Endothelial cell of hepatic sinusoid (primary cell): ENCODE results near the gene HOXD12.

Source experiments
- in situ Hi-C: cut with HindIII; loops from 2 replicates; pipeline ENCODE4 v1.10.0; 2017; ENCODE audit warnings: low sequenced_read_pairs

HOXD12 gene

GRCh38 chr2:176104316-176105077 is 4.9 kb downstream of the HOXD12 start:
- in situ Hi-C loops = loop anchor here (25.0 kb wide), 1 partner anchor 1033 kb away; no protein-coding TSS in a partner anchor

GRCh38 chr2:176105078-176105729 is 5.6 kb downstream of the HOXD12 start:
- in situ Hi-C loops = loop anchor here (25.0 kb wide), 1 partner anchor 1032 kb away; no protein-coding TSS in a partner anchor

- in situ Hi-C loops = loop anchor here (25.0 kb wide), 1 partner anchor 1031 kb away; no protein-coding TSS in a partner anchor
Observed at GRCh38 chr2:176105730-176106580, 6.4 kb downstream of the HOXD12 start.

- in situ Hi-C loops = loop anchor here (25.0 kb wide), 1 partner anchor 1030 kb away; no protein-coding TSS in a partner anchor
Observed at GRCh38 chr2:176106581-176107539, 7.3 kb downstream of the HOXD12 start, which contains the start of gene HOXD11. HOXD11 (plus strand) TSS chr2:176107280; CDS start chr2:176107356, 76 bp downstream.

- in situ Hi-C loops = loop anchor here (25.0 kb wide), 1 partner anchor 1030 kb away; no protein-coding TSS in a partner anchor
Observed at GRCh38 chr2:176107731-176108181, 8.2 kb downstream of the HOXD12 start.

- in situ Hi-C loops = loop anchor here (25.0 kb wide), 1 partner anchor 1028 kb away; no protein-coding TSS in a partner anchor
Observed at GRCh38 chr2:176109192-176109901, 9.8 kb downstream of the HOXD12 start.

GRCh38 chr2:176109946-176110345 is 10.4 kb downstream of the HOXD12 start:
- in situ Hi-C loops = loop anchor here (25.0 kb wide), 1 partner anchor 1027 kb away; no protein-coding TSS in a partner anchor

- in situ Hi-C loops = loop anchor here (25.0 kb wide), 1 partner anchor 1027 kb away; no protein-coding TSS in a partner anchor
Observed at GRCh38 chr2:176110415-176111308, 11.1 kb downstream of the HOXD12 start.

- in situ Hi-C loops = loop anchor here (25.0 kb wide), 1 partner anchor 1026 kb away; no protein-coding TSS in a partner anchor
Observed at GRCh38 chr2:176111309-176111663, 11.7 kb downstream of the HOXD12 start.

- in situ Hi-C loops = loop anchor here (25.0 kb wide), 1 partner anchor 1025 kb away; no protein-coding TSS in a partner anchor
Observed at GRCh38 chr2:176111846-176112374, 12.3 kb downstream of the HOXD12 start.

- in situ Hi-C loops = loop anchor here (25.0 kb wide), 1 partner anchor 1025 kb away; no protein-coding TSS in a partner anchor
Observed at GRCh38 chr2:176112375-176113302, 13.0 kb downstream of the HOXD12 start.

- in situ Hi-C loops = loop anchor here (25.0 kb wide), 1 partner anchor 1023 kb away; no protein-coding TSS in a partner anchor
Observed at GRCh38 chr2:176114120-176114929, 14.7 kb downstream of the HOXD12 start.

- in situ Hi-C loops = loop anchor here (25.0 kb wide), 1 partner anchor 1022 kb away; no protein-coding TSS in a partner anchor
Observed at GRCh38 chr2:176114930-176115625, 15.5 kb downstream of the HOXD12 start.
